GM04504 (cell line): ENCODE measurements around the gene KIF26B.
"Not testable (repeated sequence)": the region's sequence is repeated elsewhere in the genome, so short reads cannot be mapped to it uniquely, and the experiment has no call there.

Experiments used
- DNase-seq: peaks from one replicate; pipeline ENCODE4 v3.0.0-alpha.2; 2012; ENCODE audit warnings: low read depth

Gene KIF26B

GRCh38 chr1:245154429-245155271 is at the start of gene KIF26B:
Gene KIF26B, plus strand, starts transcription at chr1:245154985. Its CDS starts 440 bp downstream, at chr1:245155425.
- DNase-seq = no peak

- DNase-seq = no peak
These were observed 49.7 kb upstream of the KIF26B start for GRCh38 chr1:245105042-245105441.

GRCh38 chr1:245105815-245106410 is 48.9 kb upstream of the KIF26B start:
- no peak for DNase-seq

- no peak for DNase-seq
These were observed 47.0 kb upstream of the KIF26B start for GRCh38 chr1:245107776-245108114.

- no peak for DNase-seq
These were observed 46.5 kb upstream of the KIF26B start for GRCh38 chr1:245108246-245108645.

GRCh38 chr1:245108909-245109308 is 45.9 kb upstream of the KIF26B start:
- no peak for DNase-seq

- DNase-seq = no peak
These were observed 44.4 kb upstream of the KIF26B start for GRCh38 chr1:245110406-245110805.

- no peak for DNase-seq
These were observed 43.7 kb upstream of the KIF26B start for GRCh38 chr1:245111073-245111472.

- no peak for DNase-seq
These were observed 41.1 kb upstream of the KIF26B start for GRCh38 chr1:245113649-245114048.

- no peak for DNase-seq
These were observed 38.7 kb upstream of the KIF26B start for GRCh38 chr1:245116131-245116530.

- no peak for DNase-seq
These were observed 38.0 kb upstream of the KIF26B start for GRCh38 chr1:245116751-245117150.

- DNase-seq = no peak
These were observed 36.7 kb upstream of the KIF26B start for GRCh38 chr1:245118066-245118465.

- no peak for DNase-seq
These were observed 36.0 kb upstream of the KIF26B start for GRCh38 chr1:245118806-245119205.

GRCh38 chr1:245121523-245121922 is 33.3 kb upstream of the KIF26B start:
- no peak for DNase-seq

GRCh38 chr1:245124241-245124640 is 30.5 kb upstream of the KIF26B start:
- DNase-seq = no peak

- no peak for DNase-seq
These were observed 30.1 kb upstream of the KIF26B start for GRCh38 chr1:245124644-245125043.

- DNase-seq = no peak
These were observed 28.3 kb upstream of the KIF26B start for GRCh38 chr1:245126530-245126929.

GRCh38 chr1:245128381-245129101 is 26.2 kb upstream of the KIF26B start:
- DNase-seq = no peak

GRCh38 chr1:245129319-245130240 is 25.2 kb upstream of the KIF26B start:
- no peak for DNase-seq

GRCh38 chr1:245130281-245131025 is 24.3 kb upstream of the KIF26B start:
- DNase-seq = not testable (repeated sequence)

GRCh38 chr1:245131026-245131393 is 23.8 kb upstream of the KIF26B start:
- no peak for DNase-seq
